IMR-90 (cell line): ENCODE results near the gene GP5. TPM values are rescaled to one million over a fixed set of nuclear protein-coding genes. Genes with fewer than 3 reads are reported as not detected.

ENCODE experiments used
- ATAC-seq: fragments of 200-7000 bp; cut with Tn5 transposase; 2 replicates; pipeline ENCODE4 v1.9.1; 2020; ENCODE audit warnings: low read depth, mild to moderate bottlenecking, moderate library complexity
- BruUV-seq: library from RNA; stranded (reverse); fragments of 400-500 nt; replicated peaks from 2 replicates; lab custom pipeline; 2021; lab: Mats Ljungman, UMichigan
- CTCF ChIA-PET: fragments of 300-600 bp; formaldehyde crosslinking; extraction: SDS; loops from one replicate; lab custom pipeline; 2021; ENCODE audit warnings: antibody characterized with exemption; lab: Yijun Ruan, JAX
- POLR2A ChIA-PET: fragments of 300-600 bp; sonication (Branson Sonifier 250); formaldehyde crosslinking; loops from one replicate; lab custom pipeline; 2022; ENCODE audit warnings: antibody characterized with exemption; ENCODE audit not compliant: unreplicated experiment; lab: Charles Lee
- DNase-seq: peaks from one replicate; pipeline ENCODE4 v3.0.0; 2013
- H2AFZ ChIP-seq: replicated peaks from 2 replicates; pipeline ENCODE3; 2013; ENCODE audit warnings: low read length, mild to moderate bottlenecking; ENCODE audit not compliant: poor library complexity
- H2AK5ac ChIP-seq: 2 replicates; pipeline ENCODE4 v1.6.1; 2013; ENCODE audit warnings: low read depth, low read length, inconsistent platforms
- H2AK9ac ChIP-seq: replicated peaks from 2 replicates; pipeline ENCODE3; 2013; ENCODE audit warnings: mild to moderate bottlenecking, low read depth, low read length, moderate library complexity; ENCODE audit not compliant: poor library complexity
- H2BK120ac ChIP-seq: 2 replicates; pipeline ENCODE4 v1.6.1; 2013; ENCODE audit warnings: low read depth, low read length, inconsistent platforms
- H2BK15ac ChIP-seq: 3 replicates; pipeline ENCODE4 v1.6.1; 2013; ENCODE audit warnings: low read depth, low read length, inconsistent platforms
- H2BK20ac ChIP-seq: 2 replicates; pipeline ENCODE4 v1.6.1; 2013; ENCODE audit warnings: low read depth, mild to moderate bottlenecking, inconsistent platforms, low read length, moderate library complexity
- H2BK5ac ChIP-seq: 2 replicates; pipeline ENCODE4 v1.6.1; 2013; ENCODE audit warnings: mild to moderate bottlenecking, low read depth, low read length, inconsistent platforms; ENCODE audit not compliant: poor library complexity, severe bottlenecking
- H3K14ac ChIP-seq: replicated peaks from 2 replicates; pipeline ENCODE4 v1.6.1; 2013; ENCODE audit warnings: low read depth, low read length, inconsistent platforms
- H3K18ac ChIP-seq: 2 replicates; pipeline ENCODE4 v1.6.1; 2013; ENCODE audit warnings: low read depth, low read length, control low read depth
- H3K23ac ChIP-seq: 2 replicates; pipeline ENCODE4 v1.6.1; 2013; ENCODE audit warnings: low read depth, low read length, inconsistent platforms
- H3K27ac ChIP-seq: 2 replicates; pipeline ENCODE4 v1.5.1; 2013; ENCODE audit warnings: mild to moderate bottlenecking, control low read depth, low read length; ENCODE audit not compliant: insufficient read depth
- H3K27me3 ChIP-seq: 2 replicates; pipeline ENCODE4 v1.6.1; 2013; ENCODE audit warnings: low read length; ENCODE audit not compliant: control insufficient read depth, insufficient read depth
- H3K36me3 ChIP-seq: 2 replicates; pipeline ENCODE4 v1.6.1; 2013; ENCODE audit warnings: low read length, mixed read lengths; ENCODE audit not compliant: control insufficient read depth, insufficient read depth
- H3K4ac ChIP-seq: 2 replicates; pipeline ENCODE4 v1.6.1; 2013; ENCODE audit warnings: low read depth, low read length, inconsistent platforms
- H3K4me1 ChIP-seq: 2 replicates; pipeline ENCODE4 v1.6.1; 2013; ENCODE audit warnings: low read length, mixed read lengths; ENCODE audit not compliant: control insufficient read depth, insufficient read depth
- H3K4me2 ChIP-seq: 2 replicates; pipeline ENCODE4 v1.6.1; 2013; ENCODE audit warnings: low read depth, mild to moderate bottlenecking, control low read depth, low read length, moderate library complexity
- H3K4me3 ChIP-seq: 2 replicates; pipeline ENCODE4 v1.5.1; 2013; ENCODE audit warnings: low read depth, mild to moderate bottlenecking, control low read depth, low read length, moderate library complexity; ENCODE audit not compliant: insufficient read depth
- H3K56ac ChIP-seq: 2 replicates; pipeline ENCODE4 v1.6.1; 2013; ENCODE audit warnings: low read length, inconsistent platforms; ENCODE audit not compliant: insufficient read depth; ENCODE audit errors: extremely low read depth
- H3K79me1 ChIP-seq, 2 experiments: 2 replicates each; pipeline ENCODE4 v1.6.1; 2013; ENCODE audit warnings: low read length in 2 of 2, inconsistent platforms in 1 of 2, low read depth in 1 of 2
- H3K9ac ChIP-seq: 2 replicates; pipeline ENCODE4 v1.6.1; 2013; ENCODE audit warnings: low read depth, low read length, control low read depth
- H3K9me1 ChIP-seq: 2 replicates; pipeline ENCODE4 v1.6.1; 2013; ENCODE audit warnings: low read length, inconsistent platforms; ENCODE audit not compliant: insufficient read depth
- H3K9me3 ChIP-seq: 2 replicates; pipeline ENCODE4 v1.6.1; 2013; ENCODE audit warnings: low read length; ENCODE audit not compliant: control insufficient read depth, insufficient read depth
- H4K20me1 ChIP-seq: 2 replicates; pipeline ENCODE4 v1.6.1; 2013; ENCODE audit warnings: low read length, inconsistent platforms; ENCODE audit not compliant: insufficient read depth
- H4K5ac ChIP-seq: 2 replicates; pipeline ENCODE4 v1.6.1; 2013; ENCODE audit warnings: mild to moderate bottlenecking, low read depth, low read length, control low read depth
- H4K8ac ChIP-seq, 2 experiments: 2 replicates each; pipeline ENCODE4 v1.6.1; 2013; ENCODE audit warnings: low read depth in 2 of 2, low read length in 2 of 2, control low read depth in 1 of 2, inconsistent platforms in 1 of 2
- H4K91ac ChIP-seq: 2 replicates; pipeline ENCODE4 v1.6.1; 2013; ENCODE audit warnings: low read depth, low read length, inconsistent platforms; ENCODE audit not compliant: insufficient read depth
- BHLHE40 ChIP-seq: fragments of 150-350 bp; IDR thresholded peaks from 2 replicates; pipeline ENCODE4 v1.6.1; 2016; ENCODE audit warnings: mild to moderate bottlenecking, low read depth, low read length
- CEBPB ChIP-seq: IDR thresholded peaks from 2 replicates; pipeline ENCODE4 v1.6.1; 2012; ENCODE audit warnings: low read depth, low read length, improper control_type of control experiment
- CHD1 ChIP-seq: IDR thresholded peaks from 2 replicates; pipeline ENCODE4 v1.6.1; 2012; ENCODE audit warnings: low read depth, low read length, improper control_type of control experiment
- FOS ChIP-seq: fragments of 150-350 bp; IDR thresholded peaks from 2 replicates; pipeline ENCODE4 v1.6.1; 2016; ENCODE audit warnings: low read depth, low read length
- MAFK ChIP-seq: IDR thresholded peaks from 2 replicates; pipeline ENCODE4 v1.6.1; 2012; ENCODE audit warnings: low read depth, low read length, improper control_type of control experiment
- MAZ ChIP-seq: IDR thresholded peaks from 2 replicates; pipeline ENCODE4 v1.6.1; 2012; ENCODE audit warnings: low read depth, mild to moderate bottlenecking, low read length, improper control_type of control experiment, moderate library complexity, borderline replicate concordance
- MXI1 ChIP-seq: IDR thresholded peaks from 2 replicates; pipeline ENCODE4 v1.6.1; 2012; ENCODE audit warnings: low read depth, mild to moderate bottlenecking, low read length, moderate library complexity, borderline replicate concordance
- NFE2L2 ChIP-seq: fragments of 150-350 bp; IDR thresholded peaks from 2 replicates; pipeline ENCODE4 v1.6.1; 2016; ENCODE audit warnings: low read depth, mild to moderate bottlenecking, low read length
- POLR2A ChIP-seq: IDR thresholded peaks from 2 replicates; pipeline ENCODE4 v1.6.1; 2012; ENCODE audit warnings: mild to moderate bottlenecking, low read depth, low read length
- RAD21 ChIP-seq: IDR thresholded peaks from 2 replicates; pipeline ENCODE4 v1.6.1; 2012; ENCODE audit warnings: low read length, improper control_type of control experiment
- RCOR1 ChIP-seq: IDR thresholded peaks from 2 replicates; pipeline ENCODE4 v1.6.1; 2012; ENCODE audit warnings: mild to moderate bottlenecking, low read length, improper control_type of control experiment; ENCODE audit not compliant: insufficient replicate concordance
- RFX5 ChIP-seq: IDR thresholded peaks from 2 replicates; pipeline ENCODE4 v1.8.0; 2012; ENCODE audit warnings: low read depth, mild to moderate bottlenecking, low read length, moderate library complexity
- SMC3 ChIP-seq: fragments of 150-350 bp; IDR thresholded peaks from 2 replicates; pipeline ENCODE4 v1.6.1; 2016; ENCODE audit warnings: low read depth, mild to moderate bottlenecking, antibody characterized with exemption, low read length, moderate library complexity
- WGBS, 2 experiments: methylation state at CpG; one replicate each; pipeline versions ENCODE4 v1.1.5 to v1.1.7; 2013; ENCODE audit warnings: missing lambda C conversion rate in 2 of 2; ENCODE audit not compliant: insufficient read length in 1 of 2; ENCODE audit errors: extremely low coverage in 2 of 2; 5-methylcytosine and 5-hydroxymethylcytosine counted together
- dilution Hi-C: fragments of 300-500 bp; cut with HindIII; formaldehyde crosslinking; loops from one replicate; pipeline ENCODE4 v1.14.3; 2018; ENCODE audit warnings: low sequenced_read_pairs; ENCODE audit not compliant: unreplicated experiment
- in situ Hi-C: fragments of 300-500 bp; cut with MboI; formaldehyde crosslinking; loops from 3 replicates; pipeline ENCODE4 v1.14.3; 2019; ENCODE audit warnings: low sequenced_read_pairs, inconsistent platforms, mixed read lengths
- intact Hi-C: fragments of 100-400 bp; cut with micrococcal nuclease; formaldehyde crosslinking; loops from 2 replicates; pipeline ENCODE4 v1.10.0; 2022
- polyA plus RNA-seq, 3 experiments: library from polyadenylated mRNA; depleted of rRNA; stranded (reverse); fragments of >200 nt; gene quantifications; 2 replicates each; pipeline ENCODE4 v1.2.3, GENCODE V29; 2012; ENCODE audit warnings: low replicate concordance in 1 of 3
- total RNA-seq: library from RNA; depleted of rRNA; stranded (reverse); fragments of >200 nt; gene quantifications from 2 replicates; pipeline ENCODE4 v1.2.3, GENCODE V29; 2012
- TF ChIP-seq, protein P1 (sequence below): conservative IDR thresholded peaks from 2 replicates; pipeline ENCODE4 v1.5.1; 2012; ENCODE audit warnings: mild to moderate bottlenecking, low read depth, low read length, improper control_type of control experiment
- TF ChIP-seq, protein P2 (sequence below): fragments of 150-350 bp; IDR thresholded peaks from 2 replicates; pipeline ENCODE4 v1.6.1; 2016; ENCODE audit warnings: low read depth, mild to moderate bottlenecking, low read length, moderate library complexity, borderline replicate concordance
- TF ChIP-seq, protein P3 (sequence below): fragments of 150-350 bp; IDR thresholded peaks from 2 replicates; pipeline ENCODE4 v1.6.1; 2017; ENCODE audit warnings: mild to moderate bottlenecking, antibody characterized with exemption, low read length, low read depth

The GP5 gene
- total and polyA plus RNA-seq, 2 of the 4 experiments (the other 2 are of a cell fraction) = under 0.01 to 0.12 TPM

DNA sequence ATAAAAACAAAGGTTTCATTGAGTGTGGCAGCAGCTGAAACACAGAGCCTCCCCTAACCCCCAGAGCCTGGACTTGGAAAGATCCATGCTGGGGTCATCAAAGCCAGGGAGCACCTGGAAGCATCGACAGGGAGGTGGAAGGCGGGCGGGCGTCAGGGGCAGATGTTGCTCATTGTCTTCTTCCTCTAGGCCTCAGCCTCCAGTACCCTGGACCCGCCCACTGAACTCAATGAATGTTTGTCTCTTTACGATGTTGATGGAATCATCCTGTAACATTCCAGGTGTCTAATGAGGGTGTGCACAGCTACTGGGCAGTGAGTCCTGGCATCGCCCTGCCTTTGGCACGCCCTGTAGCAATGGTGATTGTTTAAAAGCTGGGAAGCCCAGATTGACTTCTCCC, 9.8 kb downstream of the GP5 start:
- Histone ChIP-seq H3K23ac (no peak overlapping the region), H3K4me1 (no peaks in the 10 kb centered on the region), H3K18ac (no peak overlapping the region), H3K79me1 (no peaks in the 10 kb centered on the region), H3K56ac (no peak overlapping the region), H3K9me1 (no peaks in the 10 kb centered on the region), H4K91ac (no peak overlapping the region), H3K14ac (no peak overlapping the region), H2BK5ac (no peak overlapping the region), H4K20me1 (no peaks in the 10 kb centered on the region), H2AFZ (no peak overlapping the region), H3K27ac (no peak overlapping the region), H2BK20ac (no peak overlapping the region), H3K4me3 (no peak overlapping the region), H3K4me2 (no peak overlapping the region), H2BK15ac (no peak overlapping the region), H3K9ac (no peak overlapping the region), H4K8ac (no peak overlapping the region), H2AK5ac (no peak overlapping the region), H4K5ac (no peak overlapping the region), H3K4ac (no peak overlapping the region), H3K9me3 (no peaks in the 10 kb centered on the region; the same call in none of the 2 replicates), H2AK9ac (no peak overlapping the region), H3K27me3 (peaks cover 30% of the 10 kb centered on the region), H2BK120ac (no peak overlapping the region), H3K36me3 (no peaks in the 10 kb centered on the region)
- WGBS, 2 experiments = 92% methylated on average over 2 of the region's 8 CpGs; no CpG with 5 or more reads in 1 of the 2 experiments
- no TSS peak for BruUV-seq
- ChIA-PET POLR2A (no interaction called here), CTCF (no interaction called here)
- ATAC-seq = no peak
- TF ChIP-seq FOS = no peak
- TF ChIP-seq SMC3 = no peak
- TF ChIP-seq MAZ = no peak
- no peak for TF ChIP-seq MAFK
- TF ChIP-seq, protein P1, sequence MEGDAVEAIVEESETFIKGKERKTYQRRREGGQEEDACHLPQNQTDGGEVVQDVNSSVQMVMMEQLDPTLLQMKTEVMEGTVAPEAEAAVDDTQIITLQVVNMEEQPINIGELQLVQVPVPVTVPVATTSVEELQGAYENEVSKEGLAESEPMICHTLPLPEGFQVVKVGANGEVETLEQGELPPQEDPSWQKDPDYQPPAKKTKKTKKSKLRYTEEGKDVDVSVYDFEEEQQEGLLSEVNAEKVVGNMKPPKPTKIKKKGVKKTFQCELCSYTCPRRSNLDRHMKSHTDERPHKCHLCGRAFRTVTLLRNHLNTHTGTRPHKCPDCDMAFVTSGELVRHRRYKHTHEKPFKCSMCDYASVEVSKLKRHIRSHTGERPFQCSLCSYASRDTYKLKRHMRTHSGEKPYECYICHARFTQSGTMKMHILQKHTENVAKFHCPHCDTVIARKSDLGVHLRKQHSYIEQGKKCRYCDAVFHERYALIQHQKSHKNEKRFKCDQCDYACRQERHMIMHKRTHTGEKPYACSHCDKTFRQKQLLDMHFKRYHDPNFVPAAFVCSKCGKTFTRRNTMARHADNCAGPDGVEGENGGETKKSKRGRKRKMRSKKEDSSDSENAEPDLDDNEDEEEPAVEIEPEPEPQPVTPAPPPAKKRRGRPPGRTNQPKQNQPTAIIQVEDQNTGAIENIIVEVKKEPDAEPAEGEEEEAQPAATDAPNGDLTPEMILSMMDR = no peak
- TF ChIP-seq, protein P2, sequence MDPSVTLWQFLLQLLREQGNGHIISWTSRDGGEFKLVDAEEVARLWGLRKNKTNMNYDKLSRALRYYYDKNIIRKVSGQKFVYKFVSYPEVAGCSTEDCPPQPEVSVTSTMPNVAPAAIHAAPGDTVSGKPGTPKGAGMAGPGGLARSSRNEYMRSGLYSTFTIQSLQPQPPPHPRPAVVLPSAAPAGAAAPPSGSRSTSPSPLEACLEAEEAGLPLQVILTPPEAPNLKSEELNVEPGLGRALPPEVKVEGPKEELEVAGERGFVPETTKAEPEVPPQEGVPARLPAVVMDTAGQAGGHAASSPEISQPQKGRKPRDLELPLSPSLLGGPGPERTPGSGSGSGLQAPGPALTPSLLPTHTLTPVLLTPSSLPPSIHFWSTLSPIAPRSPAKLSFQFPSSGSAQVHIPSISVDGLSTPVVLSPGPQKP = no peak
- no peak for TF ChIP-seq CHD1
- TF ChIP-seq MXI1 = no peak
- no peak for TF ChIP-seq NFE2L2
- no peak for TF ChIP-seq RCOR1
- no peak for TF ChIP-seq RFX5
- TF ChIP-seq CEBPB = no peak
- no peak for TF ChIP-seq RAD21
- no peak for TF ChIP-seq BHLHE40
- TF ChIP-seq, protein P3, sequence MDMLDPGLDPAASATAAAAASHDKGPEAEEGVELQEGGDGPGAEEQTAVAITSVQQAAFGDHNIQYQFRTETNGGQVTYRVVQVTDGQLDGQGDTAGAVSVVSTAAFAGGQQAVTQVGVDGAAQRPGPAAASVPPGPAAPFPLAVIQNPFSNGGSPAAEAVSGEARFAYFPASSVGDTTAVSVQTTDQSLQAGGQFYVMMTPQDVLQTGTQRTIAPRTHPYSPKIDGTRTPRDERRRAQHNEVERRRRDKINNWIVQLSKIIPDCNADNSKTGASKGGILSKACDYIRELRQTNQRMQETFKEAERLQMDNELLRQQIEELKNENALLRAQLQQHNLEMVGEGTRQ = no peak
- TF ChIP-seq POLR2A = no peak
- in situ Hi-C loops (no loop called here), dilution Hi-C loops (no loop called here), intact Hi-C loops (no loop called here)
- DNase-seq = no peak
